GM12892 (cell line): ENCODE results near the gene AGO3.
"Not testable (repeated sequence)": the region's sequence is repeated elsewhere in the genome, so short reads cannot be mapped to it uniquely, and the experiment has no call there.

Experiments
- DNase-seq: peaks from one replicate; pipeline ENCODE4 v3.0.0; 2011; ENCODE audit not compliant: insufficient read length
- FAIRE-seq: peaks from 2 replicates; lab custom pipeline; 2011; peaks lifted over from hg19 to GRCh38; lab: Jason Lieb, UNC
- POLR2A ChIP-seq: IDR thresholded peaks from 2 replicates; pipeline ENCODE4 v1.6.1; 2011; ENCODE audit warnings: low read depth, low read length, control low read depth
- POLR2AphosphoS5 ChIP-seq: IDR thresholded peaks from 2 replicates; pipeline ENCODE4 v1.6.1; 2011; ENCODE audit warnings: low read depth, low read length, control low read depth
- TAF1 ChIP-seq: IDR thresholded peaks from 2 replicates; pipeline ENCODE4 v1.6.1; 2011; ENCODE audit warnings: low read depth, mild to moderate bottlenecking, control low read depth, low read length, borderline replicate concordance

AGO3 gene

DNA sequence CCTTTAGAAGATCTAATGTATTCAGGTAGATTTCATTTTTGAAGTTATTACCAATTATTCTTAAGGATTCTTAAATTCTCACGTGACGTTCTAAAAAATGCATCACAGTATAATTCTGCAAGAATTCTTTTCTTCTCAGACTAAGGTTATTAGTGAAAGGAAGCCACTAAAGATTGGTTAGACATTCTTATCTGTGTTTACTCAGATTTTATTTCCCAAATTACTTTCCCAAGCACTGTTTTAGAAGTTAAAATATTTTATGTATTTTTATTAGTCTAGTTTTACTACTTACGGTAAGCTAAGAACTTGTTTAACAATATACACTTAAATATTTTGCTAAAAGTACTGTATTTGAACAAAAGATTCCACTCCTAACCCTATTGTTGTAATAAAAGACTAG, 28.4 kb downstream of the AGO3 start:
- no peak for DNase-seq
- TF ChIP-seq POLR2AphosphoS5 (no peak), TAF1 (no peak), POLR2A (no peak)
- FAIRE-seq: no peak

DNA sequence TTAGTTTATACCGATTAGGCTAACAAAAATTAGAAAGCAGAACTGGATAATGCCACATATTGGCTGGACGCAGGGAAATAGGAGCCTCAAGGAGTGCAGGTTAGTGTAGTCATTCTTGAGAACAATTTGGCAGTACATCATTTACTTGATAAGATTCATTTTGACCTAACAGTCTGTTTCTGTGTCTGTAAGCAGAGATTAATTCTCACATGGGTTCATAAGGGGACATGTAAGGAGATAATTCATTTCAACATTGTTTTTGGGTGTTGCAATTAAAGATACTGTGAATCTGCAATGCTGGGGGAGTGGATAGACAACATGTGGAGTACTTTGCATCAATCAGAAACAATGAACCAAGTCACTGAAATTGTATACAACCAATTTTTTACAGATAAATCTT, 32.0 kb downstream of the AGO3 start:
- no peak for DNase-seq
- no peak for TF ChIP-seq POLR2AphosphoS5
- no peak for TF ChIP-seq TAF1
- FAIRE-seq: no peak

DNA sequence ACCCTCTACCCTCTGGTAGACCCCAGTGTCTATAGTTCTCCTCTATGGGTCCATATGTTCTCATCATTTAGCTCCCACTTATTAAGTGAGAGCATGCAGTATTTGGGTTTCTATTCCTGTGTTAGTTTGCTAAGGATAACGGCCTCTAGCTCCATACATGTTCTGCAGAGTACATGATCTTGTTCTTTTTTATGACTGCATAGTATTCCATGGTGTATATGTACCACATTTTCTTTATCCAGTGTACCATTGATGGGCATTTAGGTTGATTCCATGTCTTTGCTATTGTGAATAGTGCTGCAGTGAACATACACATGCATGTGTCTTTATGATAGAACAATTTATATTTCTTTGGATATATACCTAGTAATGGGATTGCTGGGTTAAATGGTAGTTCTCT, 33.4 kb downstream of the AGO3 start:
- not testable (repeated sequence) for FAIRE-seq

DNA sequence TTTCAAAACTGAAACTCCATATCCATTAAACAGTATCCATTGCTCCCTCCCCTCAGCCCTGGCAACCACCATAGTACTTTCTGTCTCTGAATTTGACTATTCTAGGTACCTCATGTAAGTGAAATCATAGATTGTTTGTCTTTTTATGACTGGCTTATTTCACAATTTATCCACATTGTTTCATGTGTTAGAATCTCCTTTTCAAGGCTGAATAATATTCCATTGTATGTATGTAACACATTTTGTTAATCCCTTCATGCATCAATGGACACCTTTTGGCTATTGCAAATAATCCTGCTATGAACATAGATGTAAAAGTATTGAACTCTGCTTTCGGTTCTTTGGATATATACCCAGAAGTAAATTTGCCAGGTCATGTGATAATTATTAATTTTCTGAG, 37.5 kb downstream of the AGO3 start:
- FAIRE-seq (no peak), DNase-seq (no peak)
- TF ChIP-seq POLR2AphosphoS5: no peak
- TF ChIP-seq TAF1: no peak
- TF ChIP-seq POLR2A: no peak

More for the DNA sequence above, 33.4 kb downstream of the AGO3 start:
- DNase-seq: not testable (repeated sequence)

DNA sequence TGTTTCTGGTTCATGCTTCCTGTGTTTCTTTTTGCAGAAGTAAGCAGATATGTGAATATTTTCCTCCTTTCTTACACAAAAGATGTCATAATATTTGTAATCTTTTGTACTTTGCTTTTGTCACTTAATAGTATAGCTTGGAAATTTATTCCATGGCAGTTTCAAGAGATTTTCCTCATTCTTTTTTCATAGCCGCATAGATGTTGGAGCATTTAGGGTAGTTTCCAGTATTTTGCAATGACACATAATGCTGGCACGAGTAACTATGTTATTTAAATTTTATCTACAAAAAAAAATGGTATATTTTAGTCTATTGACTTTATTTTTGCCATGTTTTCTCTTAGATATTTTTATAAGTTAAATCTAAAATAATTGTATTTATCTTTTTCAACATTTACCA, 40.7 kb downstream of the AGO3 start:
- TF ChIP-seq TAF1 (no peak), POLR2A (no peak), POLR2AphosphoS5 (no peak)
- DNase-seq (no peak), FAIRE-seq (no peak)

DNA sequence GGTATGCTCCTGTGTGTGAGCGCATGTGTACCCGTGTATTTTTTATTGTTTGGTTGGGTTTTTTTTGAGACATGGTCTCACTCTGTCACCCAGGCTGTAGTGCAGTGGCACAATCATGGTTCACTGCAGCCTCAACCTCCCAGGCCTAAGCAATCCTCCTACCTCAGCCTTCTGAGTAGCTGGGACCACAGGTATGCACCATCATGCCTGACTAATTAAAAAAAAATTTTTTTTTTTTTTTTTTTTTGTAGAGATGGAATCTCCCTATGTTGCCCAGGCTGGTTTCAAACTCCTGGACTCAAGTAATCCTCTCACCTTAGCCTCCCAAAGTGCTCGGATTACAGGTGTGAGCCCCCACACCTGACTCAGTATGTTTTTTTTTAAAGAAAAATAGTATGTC, 41.7 kb downstream of the AGO3 start:
- DNase-seq, FAIRE-seq: not testable (repeated sequence)

DNA sequence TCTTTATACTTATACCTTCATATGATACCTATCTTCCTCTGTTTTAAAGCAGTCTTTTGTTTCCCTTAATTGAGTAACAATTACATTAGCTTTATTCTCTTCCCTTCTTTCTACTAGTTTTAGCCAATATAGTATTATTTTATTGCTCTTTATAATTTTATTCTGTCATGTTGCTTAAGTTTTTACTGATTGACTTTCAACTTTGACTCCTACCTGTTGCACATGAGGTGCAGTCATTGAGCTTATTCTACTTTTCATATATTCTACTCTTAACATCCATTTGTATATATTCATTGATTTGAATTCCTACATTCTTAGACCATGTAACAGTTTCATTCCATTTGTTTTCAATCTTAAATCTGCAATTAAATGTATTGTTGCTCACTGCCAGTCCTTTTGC, 49.2 kb downstream of the AGO3 start:
- no peak for FAIRE-seq
- TF ChIP-seq POLR2AphosphoS5 (no peak), POLR2A (no peak), TAF1 (no peak)
- DNase-seq: no peak

DNA sequence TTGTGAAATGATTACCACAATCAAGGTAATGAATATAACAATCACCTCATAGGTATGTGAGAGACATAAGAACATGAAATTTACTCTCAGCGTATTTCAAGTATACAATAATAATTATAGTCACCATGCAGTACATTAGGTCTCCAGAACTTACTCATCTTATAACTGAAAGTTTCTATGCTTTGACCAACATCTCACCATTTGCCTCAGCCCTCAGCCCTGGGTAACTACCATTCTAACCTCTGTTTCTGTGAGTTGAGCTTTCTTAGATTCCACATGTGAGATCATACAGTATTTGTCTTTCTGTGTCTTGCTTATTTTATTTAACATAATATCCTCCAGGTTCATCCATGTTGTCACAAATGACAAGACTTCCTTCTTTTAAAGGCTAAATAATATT, 57.3 kb downstream of the AGO3 start:
- FAIRE-seq: no peak
- no peak for TF ChIP-seq POLR2A
- no peak for TF ChIP-seq POLR2AphosphoS5
- TF ChIP-seq TAF1: no peak
- no peak for DNase-seq

DNA sequence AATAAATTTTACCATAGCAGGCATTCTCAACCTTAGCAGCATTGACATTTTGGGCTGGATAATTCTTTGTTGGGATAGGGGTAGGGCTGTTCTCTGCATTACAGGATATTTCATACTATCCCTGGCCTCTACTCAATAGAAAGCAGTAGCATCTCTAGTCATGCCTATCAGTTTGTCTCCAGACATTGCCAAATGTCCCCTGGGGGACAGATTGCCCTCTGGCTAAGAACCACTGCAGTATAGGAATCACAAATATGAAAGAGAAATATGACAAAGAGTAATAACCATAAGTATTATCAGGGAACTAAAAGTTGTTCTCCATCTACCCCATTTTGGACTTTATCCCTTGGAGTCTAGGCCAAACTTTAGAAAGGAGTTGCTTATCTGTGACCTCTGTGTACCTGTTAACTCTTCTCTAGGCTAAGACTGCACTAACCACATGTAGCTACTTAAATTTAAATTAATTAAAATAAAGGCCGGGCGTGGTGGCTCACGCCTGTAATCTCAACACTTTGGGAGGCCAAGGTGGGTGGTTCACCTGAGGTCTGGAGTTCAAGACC, 76.1 kb downstream of the AGO3 start:
- no peak for DNase-seq
- no peak for TF ChIP-seq POLR2A
- no peak for TF ChIP-seq TAF1
- no peak for TF ChIP-seq POLR2AphosphoS5
- FAIRE-seq: no peak

DNA sequence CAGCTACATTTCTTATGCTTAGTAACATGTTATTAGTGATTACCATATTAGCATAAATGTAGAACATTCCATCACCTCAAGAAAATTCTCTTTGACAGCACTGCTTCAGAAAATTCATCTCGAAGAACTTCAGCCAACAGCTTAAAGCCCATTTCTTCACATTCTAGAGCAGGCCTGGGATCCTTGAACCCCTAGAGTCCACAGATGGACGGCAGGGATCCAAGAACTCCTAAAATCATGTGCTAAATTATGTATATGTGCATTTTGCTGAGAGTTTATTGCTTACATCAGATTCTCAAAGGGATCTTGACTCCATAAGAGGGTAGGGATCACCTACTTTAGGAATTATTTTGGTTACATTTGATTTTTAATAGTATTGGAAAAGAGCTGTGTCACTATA, 76.8 kb downstream of the AGO3 start:
- FAIRE-seq (no peak), DNase-seq (no peak)
- TF ChIP-seq POLR2A (no peak), POLR2AphosphoS5 (no peak), TAF1 (no peak)

DNA sequence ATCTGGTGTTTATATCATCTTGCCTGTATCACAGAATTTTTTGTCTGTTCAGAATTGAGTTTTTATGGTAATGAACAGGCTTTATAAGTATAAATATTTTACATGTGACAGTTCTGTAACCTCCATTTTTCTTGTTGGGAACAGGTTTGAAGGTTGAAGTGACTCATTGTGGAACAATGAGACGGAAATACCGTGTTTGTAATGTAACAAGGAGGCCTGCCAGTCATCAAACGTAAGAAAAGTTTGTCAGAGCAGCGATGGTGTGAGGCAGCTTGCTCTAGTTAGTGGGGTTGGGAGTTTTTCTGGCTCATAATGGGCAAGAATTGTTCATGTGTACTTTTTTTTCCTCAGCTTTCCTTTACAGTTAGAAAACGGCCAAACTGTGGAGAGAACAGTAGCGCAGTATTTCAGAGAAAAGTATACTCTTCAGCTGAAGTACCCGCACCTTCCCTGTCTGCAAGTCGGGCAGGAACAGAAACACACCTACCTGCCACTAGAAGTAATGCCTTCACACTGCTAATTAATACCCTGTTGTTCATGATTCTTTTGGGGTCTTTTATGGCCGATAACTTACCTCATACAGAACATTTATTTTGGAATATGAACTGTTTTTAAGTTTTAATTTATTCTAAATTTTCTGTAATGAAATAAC, 77.8 kb downstream of the AGO3 start:
- FAIRE-seq (no peak), DNase-seq (no peak)
- TF ChIP-seq POLR2A (no peak), POLR2AphosphoS5 (no peak), TAF1 (no peak)

DNA sequence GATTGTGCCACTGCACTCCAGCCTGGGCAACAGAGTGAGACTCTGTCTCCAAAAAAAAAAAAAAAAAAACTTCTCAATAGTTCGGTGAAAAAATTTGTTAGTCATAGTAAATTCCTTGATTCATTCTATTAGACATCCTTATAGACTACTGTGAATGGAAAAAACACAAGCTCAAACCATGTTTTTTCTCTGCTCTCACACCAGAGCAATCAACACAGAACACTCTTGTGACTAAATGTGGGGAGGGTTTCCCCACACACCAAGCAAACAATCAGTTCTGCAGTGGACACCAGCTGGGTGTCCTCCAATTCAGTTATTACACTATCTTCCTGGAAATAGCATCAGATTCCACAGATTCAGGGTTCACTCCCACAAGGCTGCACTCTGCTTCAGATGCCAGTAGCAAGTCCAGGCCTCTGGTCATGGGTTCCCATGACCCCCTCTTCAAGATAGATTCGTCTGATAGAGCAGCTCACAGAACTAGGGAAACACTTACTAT, 83.9 kb downstream of the AGO3 start:
- FAIRE-seq: no peak
- DNase-seq: no peak
- TF ChIP-seq POLR2A (no peak), POLR2AphosphoS5 (no peak), TAF1 (no peak)
